Spinal cord (tissue), 10 donors: Measurements from ENCODE around the gene TMEM272. TPM values are rescaled to one million over a fixed set of nuclear protein-coding genes. Genes with fewer than 3 reads are reported as not detected.

ENCODE experiments used
- DNase-seq, 6 donors: peaks; one replicate each; pipeline versions ENCODE4 v3.0.0 to v3.0.0-alpha.2; 2013 to 2015; ENCODE audit warnings: low spot score in 6 of 6, low read depth in 4 of 6
- H3K27ac ChIP-seq: one replicate; pipeline ENCODE4 v1.5.1; 2013; ENCODE audit warnings: low read depth, low read length, control low read depth
- H3K27me3 ChIP-seq: one replicate; pipeline ENCODE4 v1.6.1; 2013; ENCODE audit warnings: low read length; ENCODE audit not compliant: control insufficient read depth, insufficient read depth
- H3K36me3 ChIP-seq: one replicate; pipeline ENCODE4 v1.6.1; 2013; ENCODE audit warnings: low read length; ENCODE audit not compliant: control insufficient read depth, insufficient read depth
- H3K4me1 ChIP-seq: one replicate; pipeline ENCODE4 v1.6.1; 2013; ENCODE audit warnings: low read length; ENCODE audit not compliant: control insufficient read depth, insufficient read depth
- H3K4me3 ChIP-seq: one replicate; pipeline ENCODE4 v1.5.1; 2013; ENCODE audit warnings: low read depth, low read length, control low read depth
- H3K9me3 ChIP-seq: one replicate; pipeline ENCODE4 v1.6.1; 2013; ENCODE audit warnings: low read length; ENCODE audit not compliant: control insufficient read depth, insufficient read depth
- WGBS: methylation state at CpG from one replicate; pipeline ENCODE4 v1.1.5; 2013; ENCODE audit warnings: missing lambda C conversion rate; ENCODE audit not compliant: insufficient coverage; 5-methylcytosine and 5-hydroxymethylcytosine counted together
- polyA plus RNA-seq, 2 donors: library from polyadenylated mRNA; unstranded; fragments of 120-200 nt; gene quantifications; one replicate each; pipeline ENCODE4 v1.2.1, GENCODE V29; 2013; ENCODE audit not compliant: insufficient read length in 2 of 2
- total RNA-seq, 2 donors: library from RNA; depleted of rRNA in 1 of 2; stranded (reverse); fragments of 120-200 nt in 1 of 2; fragments of >200 nt in 1 of 2; gene quantifications; one replicate each; pipeline versions ENCODE4 v1.2.3 to v1.2.4, GENCODE V29; 2013 to 2014
- donor health status: healthy.

TMEM272 gene
- total and polyA plus RNA-seq, 4 donors = 0.50 to 2.2 (median 1.2) TPM

DNA sequence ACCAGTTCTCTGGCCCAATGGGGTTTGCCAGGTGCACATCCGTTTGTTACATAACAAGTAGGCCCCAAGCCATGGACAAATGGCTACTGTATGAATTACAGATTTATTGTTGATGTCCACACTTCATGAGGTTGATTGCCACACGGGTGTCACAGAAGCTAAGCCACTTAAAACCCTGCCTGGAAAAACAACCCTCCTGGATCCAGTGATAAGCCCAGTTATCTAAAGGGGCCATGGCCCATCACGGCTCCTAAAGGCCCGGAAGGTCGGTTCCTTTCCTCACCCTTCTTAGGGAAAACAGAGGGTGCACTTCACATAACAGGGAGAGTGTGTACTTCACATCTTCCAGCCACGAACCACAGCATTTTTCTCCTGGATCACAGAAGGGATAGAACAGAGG, 4.1 kb downstream of the TMEM272 start:
- 100% methylated on average over 3 of the region's 6 CpGs for WGBS
- Histone ChIP-seq H3K4me1 (peaks cover 8% of the 10 kb centered on the region), H3K36me3 (no peaks in the 10 kb centered on the region), H3K4me3 (no peak overlapping the region), H3K9me3 (no peaks in the 10 kb centered on the region), H3K27me3 (no peaks in the 10 kb centered on the region), H3K27ac (no peak overlapping the region)
- DNase-seq = no peak

DNA sequence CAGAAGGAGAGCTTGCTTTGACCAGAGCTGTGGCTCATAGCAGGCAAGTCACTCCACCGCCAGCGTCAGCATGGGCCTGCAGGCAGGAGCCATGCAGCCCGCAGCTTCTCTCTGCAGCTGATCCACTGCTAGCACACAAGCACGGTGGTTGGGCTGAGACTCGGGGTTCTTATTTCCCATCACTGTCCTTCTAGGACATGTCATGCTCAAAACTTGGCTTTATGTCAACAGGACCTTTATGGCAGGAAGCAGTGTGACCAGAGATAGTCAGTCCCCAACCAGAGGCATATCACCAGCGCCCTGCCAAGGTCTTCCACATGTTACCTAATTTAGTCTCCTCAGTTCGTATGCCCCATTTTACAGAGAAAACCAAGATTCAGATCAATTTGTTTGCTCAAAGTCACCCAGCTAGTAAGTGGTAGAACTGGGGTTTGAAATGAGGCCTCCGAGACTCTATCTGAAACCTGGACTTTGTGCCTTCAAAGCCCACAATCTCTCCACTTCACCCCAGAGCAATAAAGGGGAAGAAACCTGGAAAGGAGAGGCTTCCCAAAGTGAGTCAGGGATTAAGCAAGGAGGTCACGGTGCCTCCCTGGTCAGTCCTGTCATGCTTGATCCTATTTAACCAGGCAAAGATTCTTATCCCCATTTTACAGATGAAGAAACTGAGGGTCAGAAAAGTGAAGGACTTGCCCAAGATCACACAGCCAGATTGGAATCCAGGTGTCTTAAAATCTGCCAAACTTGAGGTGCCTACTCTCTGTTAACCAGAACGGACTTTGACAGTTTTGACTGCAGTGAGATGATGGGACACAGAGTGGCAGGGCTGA, 5.1 kb downstream of the TMEM272 start:
- DNase-seq = no peak
- H3K27me3 ChIP-seq = no peaks in the 10 kb centered on the region
- H3K4me3 ChIP-seq = no peak overlapping the region
- WGBS = 93% methylated on average over 6 of the region's 10 CpGs
- H3K9me3 ChIP-seq = no peaks in the 10 kb centered on the region
- H3K4me1 ChIP-seq = peaks cover 3% of the 10 kb centered on the region
- no peak overlapping the region for H3K27ac ChIP-seq
- H3K36me3 ChIP-seq = no peaks in the 10 kb centered on the region

DNA sequence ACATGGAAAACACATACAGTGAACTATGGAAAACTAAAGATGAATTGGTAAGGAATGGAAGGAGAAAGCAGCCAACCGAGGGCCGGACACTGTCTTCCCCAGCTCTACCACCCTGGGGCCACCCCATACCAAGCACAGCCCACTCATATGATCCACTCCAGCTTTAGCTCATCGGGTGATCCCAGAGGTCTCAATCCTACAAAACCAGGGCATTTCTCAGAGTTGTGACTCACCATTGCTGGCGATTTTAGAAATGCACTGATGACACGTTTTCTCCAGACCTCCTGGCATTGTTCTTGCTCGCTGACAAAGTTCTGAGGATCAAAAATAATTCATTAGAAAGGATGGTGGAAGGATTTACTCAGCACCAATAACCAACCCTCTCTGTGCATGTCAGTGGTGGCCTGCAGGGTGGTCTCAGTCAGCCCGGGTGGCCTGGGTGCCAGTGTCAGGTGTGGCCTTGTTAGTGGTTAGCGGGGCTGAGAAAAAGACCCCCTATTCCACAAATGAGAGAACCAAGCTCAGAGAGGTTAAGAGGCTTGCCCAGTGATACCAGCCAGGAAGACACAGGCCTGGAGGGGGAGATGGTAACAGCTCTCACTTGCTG, 6.6 kb downstream of the TMEM272 start:
- no peaks in the 10 kb centered on the region for H3K36me3 ChIP-seq
- 100% methylated on average over 1 of the region's 8 CpGs for WGBS

DNA sequence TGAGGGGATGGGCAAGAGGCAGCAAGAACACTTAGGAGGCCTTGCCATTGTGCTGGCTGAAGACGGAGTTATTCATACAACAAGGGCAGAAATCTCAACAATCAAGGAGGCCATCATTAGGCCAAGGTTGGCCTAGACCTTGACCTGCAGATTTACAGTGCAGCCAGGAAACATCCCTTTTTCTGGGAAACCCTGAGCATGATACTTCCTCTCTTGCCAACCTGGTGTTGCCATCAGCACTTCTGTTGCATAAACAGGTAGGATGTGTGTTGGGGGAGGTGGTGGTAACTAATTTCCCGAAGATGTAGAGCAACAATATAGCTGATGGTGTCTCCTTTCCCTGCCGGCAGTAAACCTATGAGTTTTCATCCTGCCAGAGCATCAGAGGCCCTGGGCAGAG, 8.0 kb downstream of the TMEM272 start:
- DNase-seq = no peak
- no peaks in the 10 kb centered on the region for H3K9me3 ChIP-seq
- no peaks in the 10 kb centered on the region for H3K27me3 ChIP-seq
- H3K27ac ChIP-seq = no peak overlapping the region
- no peaks in the 10 kb centered on the region for H3K36me3 ChIP-seq
- 90% methylated on average over 2 of the region's 3 CpGs for WGBS
- peaks cover 4% of the 10 kb centered on the region for H3K4me1 ChIP-seq
- no peak overlapping the region for H3K4me3 ChIP-seq

More for the DNA sequence above, 6.6 kb downstream of the TMEM272 start:
- no peak for DNase-seq
- Histone ChIP-seq H3K9me3 (no peaks in the 10 kb centered on the region), H3K4me1 (peaks cover 4% of the 10 kb centered on the region), H3K27me3 (no peaks in the 10 kb centered on the region), H3K27ac (no peak overlapping the region), H3K4me3 (no peak overlapping the region)

DNA sequence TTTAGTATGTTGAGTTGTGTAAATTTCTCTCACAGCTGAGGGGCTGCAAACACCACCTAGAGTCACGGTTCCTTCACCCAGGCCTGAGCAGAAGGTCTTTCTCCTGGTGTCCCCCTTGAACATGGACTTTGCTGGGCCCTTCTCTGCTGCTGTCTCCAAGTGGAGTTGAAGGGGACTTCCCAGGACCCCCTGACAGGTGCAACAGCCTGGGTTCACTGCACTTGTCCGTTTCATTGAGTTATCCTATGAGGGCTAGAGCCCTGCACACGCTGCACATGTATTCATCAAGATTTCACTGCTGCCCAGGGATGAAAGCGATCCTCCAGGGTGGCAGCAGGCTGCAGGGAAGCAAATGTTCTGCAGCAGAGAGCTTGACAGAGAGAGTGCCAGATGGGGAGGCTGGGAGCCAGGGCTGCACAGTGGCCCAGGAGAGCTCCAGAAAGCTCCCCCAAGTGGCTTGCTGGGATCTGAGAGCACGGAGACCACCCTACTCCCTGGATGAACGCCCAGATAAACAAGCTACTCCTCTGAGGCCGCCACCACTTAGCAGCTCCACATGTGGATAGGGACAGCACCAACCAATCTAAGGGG, 10.3 kb downstream of the TMEM272 start:
- 55% methylated on average over 4 of the region's 7 CpGs for WGBS
- no peaks in the 10 kb centered on the region for H3K9me3 ChIP-seq
- H3K4me3 ChIP-seq = no peak overlapping the region
- peaks cover 4% of the 10 kb centered on the region for H3K4me1 ChIP-seq
- H3K36me3 ChIP-seq = no peaks in the 10 kb centered on the region
- no peak overlapping the region for H3K27ac ChIP-seq
- H3K27me3 ChIP-seq = no peaks in the 10 kb centered on the region
- peak in 3 of 6 donors; percentile 5 to 80 (median 57) for DNase-seq

DNA sequence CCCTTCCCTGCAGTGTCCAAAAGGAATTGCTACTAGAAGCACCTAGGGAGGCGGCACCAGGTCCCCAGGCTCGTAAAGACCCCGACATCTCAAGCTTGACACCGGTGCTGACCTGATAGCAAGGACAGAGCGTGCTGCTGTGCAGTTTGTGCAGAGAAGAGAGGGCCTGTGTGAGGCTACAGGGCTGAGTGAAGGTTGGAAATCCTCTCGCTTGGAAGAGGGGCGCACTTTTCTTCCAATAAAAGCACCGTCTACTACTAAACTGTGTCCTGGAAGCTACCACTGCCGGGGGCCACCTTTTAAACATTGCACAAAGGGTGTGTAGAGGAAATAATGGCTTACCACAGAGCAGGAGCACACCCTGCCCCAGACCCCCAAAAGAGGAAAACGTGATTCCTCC, 11.0 kb downstream of the TMEM272 start:
- no peaks in the 10 kb centered on the region for H3K27me3 ChIP-seq
- whole genome bisulfite sequencing = 96% methylated on average over 5 of the region's 10 CpGs
- H3K4me3 ChIP-seq = no peak overlapping the region
- H3K36me3 ChIP-seq = no peaks in the 10 kb centered on the region
- DNase-seq = no peak
- H3K9me3 ChIP-seq = no peaks in the 10 kb centered on the region
- H3K27ac ChIP-seq = no peak overlapping the region
- H3K4me1 ChIP-seq = peaks cover 4% of the 10 kb centered on the region

DNA sequence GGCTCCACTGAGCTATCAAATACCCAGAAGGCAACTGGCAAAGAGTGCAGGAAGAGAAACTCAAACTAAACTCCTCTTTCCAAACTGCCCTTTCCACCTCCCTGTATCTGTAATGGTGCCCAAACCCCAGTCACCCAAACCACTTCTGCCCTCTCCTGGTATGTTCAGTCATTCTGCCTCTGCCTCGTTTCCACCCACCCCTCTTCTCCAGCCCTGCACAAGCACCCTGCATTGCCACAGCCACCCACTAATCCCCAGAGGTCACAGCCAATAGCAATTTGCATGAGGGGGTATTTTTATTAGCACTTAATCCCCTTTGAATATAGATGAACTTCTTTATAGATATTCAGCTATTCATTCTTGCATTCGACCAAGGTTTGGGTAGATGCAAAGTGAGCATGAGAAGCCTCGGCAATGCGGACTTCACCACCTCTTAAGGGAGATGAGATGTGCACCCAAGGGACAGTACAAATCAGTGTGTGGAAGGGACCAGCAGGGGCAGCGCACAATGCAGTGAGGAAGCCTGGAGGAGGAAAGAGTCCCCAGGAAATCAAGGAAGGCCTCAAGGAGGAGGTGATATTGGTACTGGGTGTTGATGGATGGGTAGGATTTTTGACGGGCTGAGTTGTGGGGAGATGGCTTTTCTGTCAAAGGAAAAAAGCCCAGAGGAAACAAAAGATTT, 12.4 kb downstream of the TMEM272 start:
- H3K27me3 ChIP-seq = no peaks in the 10 kb centered on the region
- no peak overlapping the region for H3K4me3 ChIP-seq
- no peak overlapping the region for H3K27ac ChIP-seq
- H3K9me3 ChIP-seq = no peaks in the 10 kb centered on the region
- WGBS = 76% methylated on average over 5 of the region's 6 CpGs
- H3K36me3 ChIP-seq = no peaks in the 10 kb centered on the region
- peaks cover 4% of the 10 kb centered on the region for H3K4me1 ChIP-seq
- DNase-seq = no peak

DNA sequence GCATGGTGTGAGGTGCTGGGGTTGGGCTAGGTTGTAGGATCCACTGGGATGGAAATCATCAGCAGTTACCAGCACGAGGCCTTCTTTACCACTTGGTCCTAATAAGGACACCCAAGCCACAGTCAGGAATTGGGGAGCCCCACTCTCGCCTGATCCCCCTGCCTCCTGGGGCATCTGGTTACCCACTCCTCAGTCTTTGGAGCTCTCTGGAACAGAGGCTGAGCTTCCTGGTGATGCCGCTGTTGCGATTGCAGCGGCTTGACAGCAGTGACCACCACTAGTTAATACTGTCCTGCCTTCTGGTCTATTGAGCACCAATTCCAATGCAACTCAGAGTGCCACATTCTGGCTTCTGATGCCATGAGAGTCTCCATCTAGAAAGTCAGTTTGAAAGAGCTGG, 13.5 kb downstream of the TMEM272 start:
- DNase-seq = no peak
- Histone ChIP-seq H3K27me3 (no peaks in the 10 kb centered on the region), H3K9me3 (no peaks in the 10 kb centered on the region), H3K4me1 (peaks cover 8% of the 10 kb centered on the region), H3K27ac (no peak overlapping the region), H3K4me3 (no peak overlapping the region), H3K36me3 (no peaks in the 10 kb centered on the region)
- 92% methylated on average over 5 of the region's 5 CpGs for WGBS

DNA sequence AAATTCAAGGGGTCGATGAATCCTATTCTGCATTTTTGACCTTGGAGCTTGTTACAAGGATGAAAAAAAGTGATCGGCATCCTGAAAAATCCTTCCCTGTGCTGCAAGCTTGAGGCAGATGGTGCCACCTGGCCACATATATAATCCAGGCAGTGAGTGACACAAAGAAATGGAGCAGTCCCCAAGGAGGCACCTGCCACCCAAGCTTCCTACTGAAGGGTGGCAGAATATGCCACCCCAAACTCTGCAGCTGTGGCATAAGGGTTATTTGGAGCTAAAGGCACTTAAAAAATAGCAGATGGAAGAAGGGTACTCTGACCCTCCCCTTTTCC, 15.4 kb downstream of the TMEM272 start:
- WGBS = 100% methylated on average over 1 of the region's 2 CpGs
- peaks cover 7% of the 10 kb centered on the region for H3K4me1 ChIP-seq
- H3K36me3 ChIP-seq = no peaks in the 10 kb centered on the region
- DNase-seq = peak in 1 of 6 donors; percentile 35
- H3K27me3 ChIP-seq = no peaks in the 10 kb centered on the region
- no peak overlapping the region for H3K4me3 ChIP-seq
- H3K9me3 ChIP-seq = no peaks in the 10 kb centered on the region
- H3K27ac ChIP-seq = no peak overlapping the region
